ENCODE results near the gene RBM10. TPM values are rescaled to one million over a fixed set of nuclear protein-coding genes. Genes with fewer than 3 reads are reported as not detected.
"Not testable (repeated sequence)": the region's sequence is repeated elsewhere in the genome, so short reads cannot be mapped to it uniquely, and the experiment has no call there.

RBM10 gene
- total and polyA plus RNA-seq, 2 donors (not counting 3 experiments of a cell fraction or from before 2014, with no cell fraction given) = 37.3 to 51.5 TPM

- Histone ChIP-seq H2AFZ (ENCODE audit: low read depth, low read length) (no peak overlapping the region), H3K4me2 (ENCODE audit: insufficient read depth, low read length) (no peak overlapping the region), H3K27me3 (ENCODE audit: control insufficient read depth in 2 of 2, insufficient read depth in 2 of 2, low read length in 2 of 2) (no peaks in the 10 kb centered on the region), H3K79me2 (ENCODE audit: control insufficient read depth, insufficient read depth, low read length) (no peaks in the 10 kb centered on the region), H3K9me1 (replicated peaks; ENCODE audit: control insufficient read depth, extremely low read depth, insufficient read depth, low read length) (no peaks in the 10 kb centered on the region), H3K27ac (ENCODE audit: insufficient read depth, low read depth, low read length) (no peak overlapping the region), H3K9me3 (replicated peaks; ENCODE audit: control insufficient read depth, insufficient read depth, low read length) (no peaks in the 10 kb centered on the region), H3K4me3 (replicated peaks in 1 of 3; ENCODE audit: insufficient read depth in 1 of 3, low read depth in 1 of 3, low read length in 3 of 3) (no peak overlapping the region), H3K36me3 (ENCODE audit: control insufficient read depth in 2 of 2, extremely low read depth in 1 of 2, insufficient read depth in 2 of 2, low read length in 2 of 2) (no peaks in the 10 kb centered on the region), H3K4me1 (ENCODE audit: control insufficient read depth, extremely low read depth, insufficient read depth, low read length) (no peaks in the 10 kb centered on the region), H3K9ac (replicated peaks; ENCODE audit: extremely low read depth, insufficient read depth, low read length) (no peak overlapping the region), H4K20me1 (replicated peaks; ENCODE audit: control insufficient read depth, extremely low read depth, insufficient read depth, low read length) (no peaks in the 10 kb centered on the region)
- CTCF ChIA-PET = interaction anchor here (2.4 kb wide), 1 partner anchor 12 kb away, joined by 11 read pairs; the partner anchor contains the start of genes NDUFB11 and RBM10
- TF ChIP-seq, protein P1, sequence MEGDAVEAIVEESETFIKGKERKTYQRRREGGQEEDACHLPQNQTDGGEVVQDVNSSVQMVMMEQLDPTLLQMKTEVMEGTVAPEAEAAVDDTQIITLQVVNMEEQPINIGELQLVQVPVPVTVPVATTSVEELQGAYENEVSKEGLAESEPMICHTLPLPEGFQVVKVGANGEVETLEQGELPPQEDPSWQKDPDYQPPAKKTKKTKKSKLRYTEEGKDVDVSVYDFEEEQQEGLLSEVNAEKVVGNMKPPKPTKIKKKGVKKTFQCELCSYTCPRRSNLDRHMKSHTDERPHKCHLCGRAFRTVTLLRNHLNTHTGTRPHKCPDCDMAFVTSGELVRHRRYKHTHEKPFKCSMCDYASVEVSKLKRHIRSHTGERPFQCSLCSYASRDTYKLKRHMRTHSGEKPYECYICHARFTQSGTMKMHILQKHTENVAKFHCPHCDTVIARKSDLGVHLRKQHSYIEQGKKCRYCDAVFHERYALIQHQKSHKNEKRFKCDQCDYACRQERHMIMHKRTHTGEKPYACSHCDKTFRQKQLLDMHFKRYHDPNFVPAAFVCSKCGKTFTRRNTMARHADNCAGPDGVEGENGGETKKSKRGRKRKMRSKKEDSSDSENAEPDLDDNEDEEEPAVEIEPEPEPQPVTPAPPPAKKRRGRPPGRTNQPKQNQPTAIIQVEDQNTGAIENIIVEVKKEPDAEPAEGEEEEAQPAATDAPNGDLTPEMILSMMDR (IDR thresholded peaks at IDR 0.05; ENCODE audit: extremely low read depth in 1 of 2, insufficient read depth in 1 of 2, low read depth in 1 of 2, low read length in 2 of 2) = no peak
- TF ChIP-seq GATA2 (IDR thresholded peaks at IDR 0.05; ENCODE audit: insufficient read depth, insufficient read length, low read depth, low read length) (no peak), POLR2AphosphoS5 (IDR thresholded peaks at IDR 0.05; ENCODE audit: insufficient read depth, low read depth, low read length) (no peak), JUN (IDR thresholded peaks at IDR 0.05; ENCODE audit: borderline replicate concordance, insufficient read depth, insufficient read length, low read depth) (no peak)
- TF ChIP-seq, protein P2, sequence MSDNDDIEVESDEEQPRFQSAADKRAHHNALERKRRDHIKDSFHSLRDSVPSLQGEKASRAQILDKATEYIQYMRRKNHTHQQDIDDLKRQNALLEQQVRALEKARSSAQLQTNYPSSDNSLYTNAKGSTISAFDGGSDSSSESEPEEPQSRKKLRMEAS (IDR thresholded peaks at IDR 0.05; ENCODE audit: insufficient read depth, insufficient read length) = no peak
- no TSS peak for BruUV-seq (replicated peaks)
- POLR2A ChIA-PET = no interaction called here
- intact Hi-C loops (cut with micrococcal nuclease) = no loop called here
- no peak for FAIRE-seq
- dilution Hi-C loops (cut with MboI; ENCODE audit: extremely low pct_ligation_motif_present, low sequenced_read_pairs) = no loop called here
- no peak for DNase-seq (ENCODE audit: low read depth, low spot score)
Measured at GRCh38 chrX:47133493-47133892, 11.5 kb upstream of the RBM10 start.

GRCh38 chrX:47135650-47136049 is 9.4 kb upstream of the RBM10 start:
- dilution Hi-C loops (cut with MboI; ENCODE audit: extremely low pct_ligation_motif_present, low sequenced_read_pairs); H3K27ac ChIP-seq (ENCODE audit: insufficient read depth, low read depth, low read length); H4K20me1 ChIP-seq (replicated peaks; ENCODE audit: control insufficient read depth, extremely low read depth, insufficient read depth, low read length); H3K9me1 ChIP-seq (replicated peaks; ENCODE audit: control insufficient read depth, extremely low read depth, insufficient read depth, low read length); H3K4me3 ChIP-seq (replicated peaks in 1 of 3; ENCODE audit: insufficient read depth in 1 of 3, low read depth in 1 of 3, low read length in 3 of 3); BruUV-seq (replicated peaks); H3K4me2 ChIP-seq (ENCODE audit: insufficient read depth, low read length); H3K27me3 ChIP-seq (ENCODE audit: control insufficient read depth in 2 of 2, insufficient read depth in 2 of 2, low read length in 2 of 2); H3K36me3 ChIP-seq (ENCODE audit: control insufficient read depth in 2 of 2, extremely low read depth in 1 of 2, insufficient read depth in 2 of 2, low read length in 2 of 2); H3K4me1 ChIP-seq (ENCODE audit: control insufficient read depth, extremely low read depth, insufficient read depth, low read length); H2AFZ ChIP-seq (ENCODE audit: low read depth, low read length); H3K9ac ChIP-seq (replicated peaks; ENCODE audit: extremely low read depth, insufficient read depth, low read length); H3K79me2 ChIP-seq (ENCODE audit: control insufficient read depth, insufficient read depth, low read length); H3K9me3 ChIP-seq (replicated peaks; ENCODE audit: control insufficient read depth, insufficient read depth, low read length); intact Hi-C loops (cut with micrococcal nuclease): not testable (repeated sequence)
- peak; percentile 66 for FAIRE-seq
- POLR2A ChIA-PET = interaction anchor here (1.0 kb wide), 1 partner anchor 9 kb away, joined by 4 read pairs; the partner anchor contains the start of genes NDUFB11 and RBM10
- peak; percentile 26 for DNase-seq (ENCODE audit: low read depth, low spot score)
- CTCF ChIA-PET = interaction anchor here (2.4 kb wide), 1 partner anchor 9 kb away, joined by 11 read pairs; the partner anchor contains the start of genes NDUFB11 and RBM10

Data from endothelial cell of umbilical vein (primary cell).